ENCODE results near the gene NGEF.

NGEF gene

GRCh38 chr2:232866104-232866503 is 147.0 kb downstream of the NGEF start:
- TF ChIP-seq EP300 (IDR thresholded peaks at IDR 0.05; ENCODE audit: borderline replicate concordance) (no peak), CEBPB (IDR thresholded peaks at IDR 0.05) (no peak), TCF12 (IDR thresholded peaks at IDR 0.05; ENCODE audit: low read depth) (no peak), TAF1 (IDR thresholded peaks at IDR 0.05; ENCODE audit: low read depth) (no peak), EGR1 (IDR thresholded peaks at IDR 0.05) (no peak), NFIC (IDR thresholded peaks at IDR 0.05) (no peak), YY1 (IDR thresholded peaks at IDR 0.05; ENCODE audit: low read depth) (no peak), CREB1 (IDR thresholded peaks at IDR 0.05; ENCODE audit: low read depth) (no peak), TEAD4 (IDR thresholded peaks at IDR 0.05) (no peak), ZBTB7A (IDR thresholded peaks at IDR 0.05; ENCODE audit: low read depth) (no peak), FOXM1 (IDR thresholded peaks at IDR 0.05; ENCODE audit: borderline replicate concordance, low read depth) (no peak), MAX (IDR thresholded peaks at IDR 0.05) (no peak), USF1 (IDR thresholded peaks at IDR 0.05) (no peak), RAD21 (IDR thresholded peaks at IDR 0.05; ENCODE audit: low read depth) (no peak)
- TF ChIP-seq, protein P1, sequence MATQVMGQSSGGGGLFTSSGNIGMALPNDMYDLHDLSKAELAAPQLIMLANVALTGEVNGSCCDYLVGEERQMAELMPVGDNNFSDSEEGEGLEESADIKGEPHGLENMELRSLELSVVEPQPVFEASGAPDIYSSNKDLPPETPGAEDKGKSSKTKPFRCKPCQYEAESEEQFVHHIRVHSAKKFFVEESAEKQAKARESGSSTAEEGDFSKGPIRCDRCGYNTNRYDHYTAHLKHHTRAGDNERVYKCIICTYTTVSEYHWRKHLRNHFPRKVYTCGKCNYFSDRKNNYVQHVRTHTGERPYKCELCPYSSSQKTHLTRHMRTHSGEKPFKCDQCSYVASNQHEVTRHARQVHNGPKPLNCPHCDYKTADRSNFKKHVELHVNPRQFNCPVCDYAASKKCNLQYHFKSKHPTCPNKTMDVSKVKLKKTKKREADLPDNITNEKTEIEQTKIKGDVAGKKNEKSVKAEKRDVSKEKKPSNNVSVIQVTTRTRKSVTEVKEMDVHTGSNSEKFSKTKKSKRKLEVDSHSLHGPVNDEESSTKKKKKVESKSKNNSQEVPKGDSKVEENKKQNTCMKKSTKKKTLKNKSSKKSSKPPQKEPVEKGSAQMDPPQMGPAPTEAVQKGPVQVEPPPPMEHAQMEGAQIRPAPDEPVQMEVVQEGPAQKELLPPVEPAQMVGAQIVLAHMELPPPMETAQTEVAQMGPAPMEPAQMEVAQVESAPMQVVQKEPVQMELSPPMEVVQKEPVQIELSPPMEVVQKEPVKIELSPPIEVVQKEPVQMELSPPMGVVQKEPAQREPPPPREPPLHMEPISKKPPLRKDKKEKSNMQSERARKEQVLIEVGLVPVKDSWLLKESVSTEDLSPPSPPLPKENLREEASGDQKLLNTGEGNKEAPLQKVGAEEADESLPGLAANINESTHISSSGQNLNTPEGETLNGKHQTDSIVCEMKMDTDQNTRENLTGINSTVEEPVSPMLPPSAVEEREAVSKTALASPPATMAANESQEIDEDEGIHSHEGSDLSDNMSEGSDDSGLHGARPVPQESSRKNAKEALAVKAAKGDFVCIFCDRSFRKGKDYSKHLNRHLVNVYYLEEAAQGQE (IDR thresholded peaks at IDR 0.05; ENCODE audit: low read depth) = no peak

- TF ChIP-seq CREB1 (IDR thresholded peaks at IDR 0.05; ENCODE audit: low read depth) = no peak
- no peak for TF ChIP-seq FOXM1 (IDR thresholded peaks at IDR 0.05; ENCODE audit: borderline replicate concordance, low read depth)
- TF ChIP-seq CEBPB (IDR thresholded peaks at IDR 0.05) = no peak
- no peak for TF ChIP-seq YY1 (IDR thresholded peaks at IDR 0.05; ENCODE audit: low read depth)
- no peak for TF ChIP-seq TCF12 (IDR thresholded peaks at IDR 0.05; ENCODE audit: low read depth)
- TF ChIP-seq EGR1 (IDR thresholded peaks at IDR 0.05) = no peak
- TF ChIP-seq, protein P1 (IDR thresholded peaks at IDR 0.05; ENCODE audit: low read depth) = no peak
- TF ChIP-seq TEAD4 (IDR thresholded peaks at IDR 0.05) = no peak
- TF ChIP-seq EP300 (IDR thresholded peaks at IDR 0.05; ENCODE audit: borderline replicate concordance) = no peak
- TF ChIP-seq TAF1 (IDR thresholded peaks at IDR 0.05; ENCODE audit: low read depth) = no peak
- no peak for TF ChIP-seq RAD21 (IDR thresholded peaks at IDR 0.05; ENCODE audit: low read depth)
- no peak for TF ChIP-seq ZBTB7A (IDR thresholded peaks at IDR 0.05; ENCODE audit: low read depth)
- no peak for TF ChIP-seq USF1 (IDR thresholded peaks at IDR 0.05)
- TF ChIP-seq NFIC (IDR thresholded peaks at IDR 0.05) = no peak
- no peak for TF ChIP-seq MAX (IDR thresholded peaks at IDR 0.05)
These were observed 147.9 kb downstream of the NGEF start for GRCh38 chr2:232865165-232865564.

DNA sequence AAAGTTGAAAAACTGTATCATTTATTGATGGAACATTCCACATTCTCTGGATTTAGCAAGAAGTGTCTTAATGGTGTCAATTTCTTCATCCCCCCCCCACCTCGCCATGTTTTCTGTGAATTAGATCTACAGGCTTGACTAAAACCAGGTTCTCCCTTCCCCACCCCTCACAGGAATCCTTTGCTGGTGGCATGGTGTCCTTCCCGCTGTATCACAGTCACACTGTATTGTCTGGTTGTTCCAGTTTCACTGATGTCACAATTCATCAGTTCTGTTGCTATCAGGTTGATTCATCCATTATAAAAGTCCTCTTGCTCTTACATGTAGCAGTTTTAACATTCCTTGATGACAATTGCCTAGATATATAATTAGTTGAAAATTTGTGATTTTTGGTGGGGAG is 149.1 kb downstream of the NGEF start:
- TF ChIP-seq EGR1 (IDR thresholded peaks at IDR 0.05) (no peak), ZBTB7A (IDR thresholded peaks at IDR 0.05; ENCODE audit: low read depth) (no peak), CEBPB (IDR thresholded peaks at IDR 0.05) (no peak), TAF1 (IDR thresholded peaks at IDR 0.05; ENCODE audit: low read depth) (no peak), USF1 (IDR thresholded peaks at IDR 0.05) (no peak), YY1 (IDR thresholded peaks at IDR 0.05; ENCODE audit: low read depth) (no peak)

- TF ChIP-seq ZBTB7A (IDR thresholded peaks at IDR 0.05; ENCODE audit: low read depth) = no peak
- TF ChIP-seq, protein P1 (IDR thresholded peaks at IDR 0.05; ENCODE audit: low read depth) = no peak
- TF ChIP-seq YY1 (IDR thresholded peaks at IDR 0.05; ENCODE audit: low read depth) = no peak
- TF ChIP-seq RAD21 (IDR thresholded peaks at IDR 0.05; ENCODE audit: low read depth) = no peak
- no peak for TF ChIP-seq EP300 (IDR thresholded peaks at IDR 0.05; ENCODE audit: borderline replicate concordance)
These were observed 151.7 kb downstream of the NGEF start for GRCh38 chr2:232861353-232861752.
